Pancreas (tissue), 10 donors: ENCODE measurements around the gene GPS1. TPM values are rescaled to one million over a fixed set of nuclear protein-coding genes. Genes with fewer than 3 reads are reported as not detected.

Experiments used
- ATAC-seq, 4 donors: fragments of 200-7000 bp; cut with Tn5 transposase; one replicate each; pipeline versions ENCODE4 v1.8.0 to v1.9.1; 2020; ENCODE audit warnings: mild to moderate bottlenecking in 4 of 4, moderate library complexity in 4 of 4
- DNase-seq, 6 donors: peaks; one replicate each; pipeline ENCODE4 v3.0.0-alpha.2; 2020
- FAIRE-seq: peaks from 2 replicates; lab custom pipeline; 2012; peaks lifted over from hg19 to GRCh38; lab: Jason Lieb, UNC
- H3K27ac ChIP-seq, 4 donors: fragments of 200-600 bp; sonication (generic); 1 replicate in 3 of 4; 2 replicates in 1 of 4; pipeline versions ENCODE4 v1.5.0 to v1.8.0; 2020
- H3K27me3 ChIP-seq, 4 donors: fragments of 200-600 bp; one replicate each; pipeline ENCODE4 v1.8.0; 2021
- H3K36me3 ChIP-seq, 3 donors: fragments of 200-600 bp; sonication (generic) in 1 of 3; one replicate each; pipeline versions ENCODE4 v1.5.0 to v1.8.0; 2020 to 2021
- H3K4me1 ChIP-seq, 3 donors: fragments of 200-600 bp; one replicate each; pipeline ENCODE4 v1.8.0; 2021
- H3K4me3 ChIP-seq, 4 donors: fragments of 200-600 bp; sonication (generic) in 2 of 4; one replicate each; pipeline versions ENCODE4 v1.5.0 to v1.8.0; 2020 to 2021
- H3K9me3 ChIP-seq, 4 donors: fragments of 200-600 bp; one replicate each; pipeline ENCODE4 v1.8.0; 2021
- WGBS, 2 donors: extraction: QIAGEN DNeasy Blood & Tissue Kit; methylation state at CpG; one replicate each; pipeline ENCODE4 v1.1.7; 2013; 5-methylcytosine and 5-hydroxymethylcytosine counted together
- intact Hi-C, 3 donors: fragments of 100-400 bp; cut with DNase I; formaldehyde crosslinking; loops; one replicate each; pipeline versions ENCODE4 v1.11.1 to v1.14.2; 2022
- polyA plus RNA-seq, 2 donors: library from polyadenylated mRNA; stranded (reverse); fragments of 200-250 nt; gene quantifications; one replicate each; pipeline ENCODE4 v1.2.3, GENCODE V29; 2013
- total RNA-seq, 6 donors: library from RNA; stranded (reverse); fragmentation: NEBNext Ultra II Directional in 4 of 6; extraction: Animal tissue kit (Norgen Biotek cat#: 25700) in 4 of 6; gene quantifications; one replicate each; pipeline versions ENCODE4 v1.2.1 to v1.2.4, GENCODE V29; 2021 to 2023
- TF ChIP-seq, protein P1 (sequence below), 4 donors: fragments of 200-600 bp; sonication (generic) in 3 of 4; IDR thresholded peaks; one replicate each; pipeline versions ENCODE4 v1.5.0 to v1.8.0; 2021; ENCODE audit warnings: antibody characterized with exemption in 4 of 4
- donor health status: healthy with polysubstance abuse.
- donor health status: DM: no; HTN: no; CAD: no; lungs with moderate emphysema.
- donor health status: DM: no; HTN: no; CAD: no.
- donor health status: control.
- donor health status: control.
- donor health status: Bipolar disorder and iron deficiency.
- donor health status: DM: yes; HTN: yes; CAD: no.
- donor health status: DM: no; HTN: no; CAD: no.
- donor health status: DM: no; HTN: no; CAD: no.
- donor health status: DM: yes; HTN: yes; CAD: no.

GPS1 gene
- total and polyA plus RNA-seq, 8 donors: 43.0 to 149 (median 53.3) TPM

DNA sequence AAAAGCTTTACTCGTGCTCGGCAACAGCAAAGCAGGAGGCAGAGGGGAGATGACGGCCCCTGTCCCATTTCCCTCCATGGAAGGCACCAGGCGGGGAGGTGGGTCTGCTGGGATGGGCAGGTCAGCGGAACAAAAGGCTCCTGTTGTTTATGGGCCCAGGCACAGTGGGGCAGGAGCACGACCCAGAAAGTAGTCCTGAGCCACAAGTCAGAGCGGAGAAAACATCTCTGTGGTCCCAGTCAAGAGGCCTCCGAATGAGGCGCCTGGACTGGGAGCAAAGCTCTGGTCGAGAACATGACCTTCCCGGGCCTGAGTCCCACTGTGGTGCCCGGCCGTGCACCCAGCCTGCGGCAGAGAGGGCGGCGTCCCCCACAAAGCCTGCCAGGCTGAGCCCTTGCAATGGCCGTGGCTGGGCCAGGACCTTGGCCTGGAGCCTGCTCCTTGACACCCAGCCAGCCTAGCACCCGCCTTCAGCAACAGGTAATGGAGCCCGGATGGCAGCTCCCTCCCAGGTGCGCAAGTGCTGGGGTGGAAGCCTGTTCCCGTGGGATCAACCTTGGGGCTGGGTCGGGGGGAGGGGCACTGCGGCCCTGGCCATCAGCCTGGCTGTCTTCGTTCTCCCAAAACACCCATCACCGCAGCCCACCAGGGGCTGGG is 3.7 kb upstream of the GPS1 start:
- FAIRE-seq: no peak
- TF ChIP-seq, protein P1, sequence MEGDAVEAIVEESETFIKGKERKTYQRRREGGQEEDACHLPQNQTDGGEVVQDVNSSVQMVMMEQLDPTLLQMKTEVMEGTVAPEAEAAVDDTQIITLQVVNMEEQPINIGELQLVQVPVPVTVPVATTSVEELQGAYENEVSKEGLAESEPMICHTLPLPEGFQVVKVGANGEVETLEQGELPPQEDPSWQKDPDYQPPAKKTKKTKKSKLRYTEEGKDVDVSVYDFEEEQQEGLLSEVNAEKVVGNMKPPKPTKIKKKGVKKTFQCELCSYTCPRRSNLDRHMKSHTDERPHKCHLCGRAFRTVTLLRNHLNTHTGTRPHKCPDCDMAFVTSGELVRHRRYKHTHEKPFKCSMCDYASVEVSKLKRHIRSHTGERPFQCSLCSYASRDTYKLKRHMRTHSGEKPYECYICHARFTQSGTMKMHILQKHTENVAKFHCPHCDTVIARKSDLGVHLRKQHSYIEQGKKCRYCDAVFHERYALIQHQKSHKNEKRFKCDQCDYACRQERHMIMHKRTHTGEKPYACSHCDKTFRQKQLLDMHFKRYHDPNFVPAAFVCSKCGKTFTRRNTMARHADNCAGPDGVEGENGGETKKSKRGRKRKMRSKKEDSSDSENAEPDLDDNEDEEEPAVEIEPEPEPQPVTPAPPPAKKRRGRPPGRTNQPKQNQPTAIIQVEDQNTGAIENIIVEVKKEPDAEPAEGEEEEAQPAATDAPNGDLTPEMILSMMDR (IDR thresholded peaks at IDR 0.05): no peak
- ATAC-seq: no peak

DNA sequence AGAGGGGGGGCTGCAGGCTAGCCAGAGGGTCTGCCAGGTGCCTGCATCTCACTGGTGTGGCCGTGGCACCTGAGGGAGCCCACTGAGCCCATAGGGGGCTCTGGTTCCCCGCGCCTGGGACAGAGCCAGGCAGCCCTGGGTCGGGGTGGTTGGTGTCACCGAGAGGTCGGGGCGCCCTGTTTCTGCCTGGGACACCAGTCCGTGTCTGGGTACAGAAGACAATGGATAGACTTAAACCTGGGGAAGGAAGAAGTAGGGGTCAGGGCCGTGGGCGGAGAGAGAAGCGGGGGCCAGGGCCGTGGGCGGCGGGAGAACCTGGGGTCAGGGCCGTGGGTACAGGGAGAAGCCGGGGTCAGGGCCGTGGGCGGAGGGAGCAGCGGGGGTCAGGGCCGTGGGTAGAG is 3.1 kb upstream of the GPS1 start:
- no peaks in the 10 kb centered on the region for H3K27me3 ChIP-seq
- 89 to 90% methylated on average over 20 of the region's 20 CpGs for WGBS, 2 donors
- TF ChIP-seq, protein P1 (IDR thresholded peaks at IDR 0.05): no peak
- intact Hi-C loops: no loop called here
- no peak overlapping the region for H3K27ac ChIP-seq
- H3K36me3 ChIP-seq: no peaks in the 10 kb centered on the region
- FAIRE-seq: no peak
- no peaks in the 10 kb centered on the region for H3K9me3 ChIP-seq
- peak in 2 of 6 donors; percentile 31 to 74 for DNase-seq
- H3K4me3 ChIP-seq: no peak overlapping the region
- ATAC-seq: no peak
- peaks cover 0 to 11% (median 0%) of the 10 kb centered on the region in 3 donors for H3K4me1 ChIP-seq

More for the DNA sequence above, 3.7 kb upstream of the GPS1 start:
- DNase-seq: peak in 1 of 6 donors; percentile 70
- intact Hi-C loops: no loop called here
- Histone ChIP-seq H3K27me3 (no peaks in the 10 kb centered on the region), H3K4me1 (peaks cover 0 to 9% (median 0%) of the 10 kb centered on the region in 3 donors), H3K27ac (no peak overlapping the region), H3K36me3 (no peaks in the 10 kb centered on the region), H3K4me3 (no peak overlapping the region), H3K9me3 (no peaks in the 10 kb centered on the region)
- WGBS, 2 donors: 87 to 89% methylated on average over 25 of the region's 25 CpGs

DNA sequence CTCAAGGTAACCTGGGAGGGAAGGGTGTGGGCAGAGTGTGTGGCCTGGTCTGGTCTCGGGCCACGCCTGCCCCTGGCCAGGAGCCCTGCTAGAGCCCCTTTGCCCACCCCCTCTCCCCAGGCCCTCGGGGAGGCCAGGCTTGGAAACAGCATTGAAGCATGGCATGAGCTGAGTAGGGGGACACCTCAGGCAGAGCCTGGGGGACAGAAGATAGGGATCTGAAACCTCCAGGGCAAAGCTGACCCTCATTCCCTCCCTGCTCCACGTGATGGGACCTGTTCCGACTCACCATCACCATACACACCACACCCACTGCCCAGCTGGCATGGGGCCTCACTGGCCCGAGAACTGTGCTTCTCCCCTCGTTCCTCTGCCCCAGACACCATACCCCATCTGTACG is 2.6 kb upstream of the GPS1 start:
- Histone ChIP-seq H3K9me3 (no peaks in the 10 kb centered on the region), H3K27ac (no peak overlapping the region), H3K27me3 (no peaks in the 10 kb centered on the region), H3K4me1 (peaks cover 0 to 11% (median 0%) of the 10 kb centered on the region in 3 donors), H3K4me3 (no peak overlapping the region), H3K36me3 (no peaks in the 10 kb centered on the region)
- intact Hi-C loops: no loop called here
- FAIRE-seq (no peak), DNase-seq (no peak), ATAC-seq (no peak)
- TF ChIP-seq, protein P1 (IDR thresholded peaks at IDR 0.05): no peak
- WGBS, 2 donors: 90 to 95% methylated on average over 8 of the region's 8 CpGs

DNA sequence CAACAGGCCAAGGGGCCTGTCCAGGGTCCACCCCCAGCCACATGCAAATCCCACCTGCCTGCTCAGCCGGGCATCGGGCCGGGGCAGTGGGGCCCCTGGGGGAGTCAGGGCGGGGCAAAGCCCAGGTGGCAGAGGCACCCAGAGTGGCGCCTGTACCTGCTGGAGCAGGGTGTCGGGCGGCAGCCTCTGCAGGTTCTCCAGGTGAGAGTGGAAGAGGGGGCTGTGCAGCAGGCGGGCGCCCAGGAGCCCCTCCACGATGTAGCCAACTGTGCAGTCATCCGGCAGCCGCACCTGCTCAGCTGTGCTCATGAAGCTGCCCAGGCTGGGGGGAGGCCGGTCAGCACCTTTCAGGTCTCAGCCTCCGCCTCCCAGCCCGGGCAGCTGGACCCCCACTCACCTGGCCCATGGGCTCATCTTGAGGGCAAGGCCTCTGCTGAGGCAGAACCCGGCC is 2.2 kb upstream of the GPS1 start:
- TF ChIP-seq, protein P1 (IDR thresholded peaks at IDR 0.05): no peak
- ATAC-seq (no peak), FAIRE-seq (no peak), DNase-seq (peak in 3 of 6 donors; percentile 16 to 72 (median 39))
- Histone ChIP-seq H3K27me3 (no peaks in the 10 kb centered on the region), H3K9me3 (no peaks in the 10 kb centered on the region), H3K27ac (no peak overlapping the region), H3K4me3 (no peak overlapping the region), H3K4me1 (peaks cover 0 to 11% (median 0%) of the 10 kb centered on the region in 3 donors), H3K36me3 (no peaks in the 10 kb centered on the region)
- intact Hi-C loops: no loop called here
- WGBS, 2 donors: 92 to 97% methylated on average over 16 of the region's 16 CpGs
